Measurements from ENCODE around the gene WASF3.
"Not testable (repeated sequence)": the region's sequence is repeated elsewhere in the genome, so short reads cannot be mapped to it uniquely, and the experiment has no call there.

Gene WASF3

GRCh38 chr13:26636073-26636472 is 78.6 kb downstream of the WASF3 start:
- DNase-seq, result not testable (repeated sequence)

GRCh38 chr13:26646603-26647002 is 89.1 kb downstream of the WASF3 start:
- no peak for DNase-seq

- DNase-seq, result no peak
Measured at GRCh38 chr13:26651234-26651633, 93.8 kb downstream of the WASF3 start.

- no peak for DNase-seq
Measured at GRCh38 chr13:26653310-26653709, 95.8 kb downstream of the WASF3 start.

GRCh38 chr13:26653842-26654241 is 96.4 kb downstream of the WASF3 start:
- no peak for DNase-seq

GRCh38 chr13:26656919-26657318 is 99.4 kb downstream of the WASF3 start:
- DNase-seq, result no peak

- no peak for DNase-seq
Measured at GRCh38 chr13:26658448-26659385, 101.2 kb downstream of the WASF3 start.

GRCh38 chr13:26660185-26660584 is 102.7 kb downstream of the WASF3 start:
- no peak for DNase-seq

- DNase-seq, result no peak
Measured at GRCh38 chr13:26660766-26661165, 103.3 kb downstream of the WASF3 start.

- peak; percentile 20 for DNase-seq
Measured at GRCh38 chr13:26663791-26664190, 106.3 kb downstream of the WASF3 start.

- DNase-seq, result no peak
Measured at GRCh38 chr13:26664286-26664685, 106.8 kb downstream of the WASF3 start.

GRCh38 chr13:26664876-26665275 is 107.4 kb downstream of the WASF3 start:
- peak; percentile 14 for DNase-seq

- DNase-seq, result no peak
Measured at GRCh38 chr13:26668357-26669146, 111.1 kb downstream of the WASF3 start.

- DNase-seq, result no peak
Measured at GRCh38 chr13:26673890-26674289, 116.4 kb downstream of the WASF3 start.

- no peak for DNase-seq
Measured at GRCh38 chr13:26677156-26677555, 119.7 kb downstream of the WASF3 start.

GRCh38 chr13:26678330-26678729 is 120.8 kb downstream of the WASF3 start:
- DNase-seq, result no peak

GRCh38 chr13:26678796-26679195 is 121.3 kb downstream of the WASF3 start:
- no peak for DNase-seq

- DNase-seq, result no peak
Measured at GRCh38 chr13:26679411-26680122, 122.1 kb downstream of the WASF3 start.

GRCh38 chr13:26680123-26680450 is 122.6 kb downstream of the WASF3 start:
- no peak for DNase-seq

GRCh38 chr13:26680572-26680971 is 123.1 kb downstream of the WASF3 start:
- no peak for DNase-seq

GRCh38 chr13:26681036-26681435 is 123.6 kb downstream of the WASF3 start:
- no peak for DNase-seq

- no peak for DNase-seq
Measured at GRCh38 chr13:26682606-26683005, 125.1 kb downstream of the WASF3 start.

GRCh38 chr13:26685606-26686005 is 128.1 kb downstream of the WASF3 start:
- DNase-seq, result no peak

All from NCI-H1417 treated with DMSO at 0.1 percent for 48 hours (cell line).